DMS153 treated with DMSO at 0.1 percent for 48 hours (cell line): ENCODE results near the gene GDE1.

Experiments
- DNase-seq: peaks from one replicate; lab custom pipeline; 2025; ENCODE audit not compliant: unreplicated experiment; lab: John Stamatoyannopoulos, UW

Gene GDE1

DNA sequence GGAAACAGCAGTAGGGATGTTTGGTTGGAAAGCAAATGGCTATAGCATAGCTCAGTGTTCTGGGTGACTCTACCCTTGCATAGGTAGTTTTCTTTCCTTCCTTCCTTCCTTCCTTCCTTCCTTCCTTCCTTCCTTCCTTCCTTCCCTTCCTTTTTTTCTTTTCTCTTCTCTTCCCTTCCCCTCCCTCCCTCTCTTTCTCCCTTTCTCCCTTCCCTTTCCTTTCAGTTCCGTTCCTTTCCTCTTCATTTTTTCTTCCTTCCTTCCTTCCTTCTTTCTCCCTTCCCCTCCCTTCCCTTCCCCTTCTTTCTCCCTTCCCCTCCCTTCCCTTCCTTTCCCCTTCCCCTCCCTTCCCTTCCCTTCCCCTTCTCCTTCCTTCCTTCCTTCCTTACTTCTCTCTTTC is 31.3 kb downstream of the GDE1 start:
- no peak for DNase-seq

DNA sequence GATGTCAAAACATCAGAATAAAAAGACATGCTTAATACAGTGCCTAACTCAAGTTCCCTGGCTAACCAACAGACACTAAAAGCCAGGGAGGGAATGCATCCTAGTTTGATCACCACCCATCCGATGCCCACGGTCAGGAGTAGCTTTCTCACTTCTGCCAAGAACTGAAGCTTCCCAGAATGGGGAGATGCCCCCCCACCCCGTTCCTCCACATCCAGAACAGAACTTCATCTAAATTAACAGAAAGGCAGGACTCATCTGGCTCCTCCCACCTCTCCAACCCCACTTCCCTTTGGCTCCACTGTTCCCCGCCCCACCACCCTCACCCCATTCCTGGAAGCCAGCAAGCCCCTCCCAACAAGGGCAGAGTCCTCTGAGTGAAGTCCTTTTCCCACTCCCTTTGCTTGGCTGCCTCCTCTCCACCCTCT is 33.7 kb downstream of the GDE1 start:
- no peak for DNase-seq

DNA sequence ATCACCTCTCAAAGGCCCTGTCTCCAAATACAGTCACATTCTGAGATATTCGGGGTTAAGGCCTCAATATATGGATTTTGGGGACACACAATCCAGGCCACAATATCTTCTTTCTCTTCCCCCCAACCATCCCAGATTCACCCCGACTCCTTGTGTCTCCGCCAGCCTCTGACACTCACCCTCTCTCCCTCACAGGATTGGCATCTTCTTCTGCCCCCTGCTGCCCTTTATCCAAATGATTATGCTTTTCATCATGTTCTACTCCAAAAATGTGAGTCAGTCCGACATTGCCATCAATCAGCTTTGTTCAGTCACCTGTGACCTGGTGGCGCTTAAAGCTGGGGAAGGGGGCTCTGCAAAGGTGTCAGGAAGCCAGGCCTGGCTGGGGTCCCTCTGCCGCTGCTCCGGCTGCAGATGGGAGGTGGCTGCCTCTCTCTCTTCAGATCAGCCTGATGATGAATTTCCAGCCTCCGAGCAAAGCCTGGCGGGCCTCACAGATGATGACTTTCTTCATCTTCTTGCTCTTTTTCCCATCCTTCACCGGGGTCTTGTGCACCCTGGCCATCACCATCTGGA is 35.1 kb downstream of the GDE1 start:
- DNase-seq, result no peak

DNA sequence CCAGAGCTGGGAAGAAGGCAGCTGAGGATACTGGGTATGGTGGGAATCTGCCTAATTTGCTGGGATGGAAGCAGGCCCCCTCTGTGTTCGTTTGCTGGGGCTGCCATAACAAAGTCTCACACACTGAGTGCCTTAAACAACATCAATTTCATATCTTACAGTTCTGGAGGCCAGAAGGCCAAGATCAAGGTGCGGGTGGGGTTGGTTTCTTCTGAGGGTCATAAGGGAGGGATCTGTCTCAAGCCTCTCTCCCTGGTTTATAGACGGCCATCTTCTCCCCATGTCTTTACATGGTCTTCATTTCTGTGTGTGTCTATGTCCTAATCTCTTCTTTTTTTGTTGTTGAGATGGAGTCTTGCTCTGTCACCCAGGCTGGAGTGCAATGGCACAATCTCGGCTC is 35.8 kb downstream of the GDE1 start:
- DNase-seq, result no peak

DNA sequence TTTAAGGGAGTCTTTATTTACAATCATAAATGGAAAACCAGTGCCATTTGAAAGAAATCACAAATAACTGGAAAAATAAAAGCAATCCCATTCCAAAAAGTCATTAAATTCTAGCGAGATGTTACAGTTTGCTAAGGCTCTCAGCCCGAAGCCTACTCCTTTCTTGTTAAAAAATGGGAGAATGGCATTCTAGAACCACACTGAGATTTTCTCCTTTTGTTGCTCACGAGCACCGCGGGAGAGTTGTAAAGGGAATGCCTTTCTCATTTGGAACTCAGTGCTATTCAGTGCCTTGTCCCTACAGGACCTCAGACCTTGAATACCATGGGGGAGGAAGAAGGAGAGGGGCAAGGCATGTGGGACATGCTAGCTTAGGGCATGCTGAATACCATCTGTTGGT is 36.3 kb downstream of the GDE1 start:
- no peak for DNase-seq

DNA sequence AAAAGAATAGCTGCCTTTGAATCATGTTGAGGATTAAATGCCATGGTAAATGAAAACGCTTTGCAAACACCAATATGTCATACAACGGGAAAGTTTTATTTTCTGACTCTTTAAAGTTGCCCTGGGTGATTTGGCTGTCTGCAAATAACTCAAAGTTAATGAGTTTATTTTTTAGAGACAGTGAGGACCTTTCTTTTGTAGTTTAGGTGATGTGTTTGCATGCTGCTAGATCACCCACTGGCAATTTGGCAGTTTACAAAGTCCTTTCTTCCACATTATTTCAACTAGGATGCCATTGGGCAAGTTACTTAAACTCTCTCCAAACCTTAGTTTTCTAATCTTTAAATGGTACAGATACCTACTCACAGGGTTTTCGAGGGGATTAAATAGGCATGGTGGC is 37.8 kb downstream of the GDE1 start:
- no peak for DNase-seq

DNA sequence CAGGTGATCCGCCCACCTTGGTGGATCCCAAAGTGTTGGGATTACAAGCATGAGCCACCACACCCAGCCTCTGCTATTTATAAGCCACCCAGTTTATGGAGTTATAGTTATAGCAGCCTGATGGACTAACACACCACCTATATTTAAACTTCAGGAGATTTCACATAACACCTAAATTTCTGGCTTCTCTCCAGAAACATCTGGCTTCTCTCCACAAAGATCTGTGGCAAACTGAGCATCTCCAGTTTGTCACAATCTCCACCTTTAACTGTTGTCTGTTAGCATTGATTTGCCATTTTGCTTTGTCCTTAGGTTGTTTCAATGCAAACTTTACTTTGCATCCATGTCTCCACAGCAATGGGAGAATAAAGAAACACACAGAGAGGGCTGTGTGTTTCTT is 39.6 kb downstream of the GDE1 start:
- DNase-seq, result no peak

DNA sequence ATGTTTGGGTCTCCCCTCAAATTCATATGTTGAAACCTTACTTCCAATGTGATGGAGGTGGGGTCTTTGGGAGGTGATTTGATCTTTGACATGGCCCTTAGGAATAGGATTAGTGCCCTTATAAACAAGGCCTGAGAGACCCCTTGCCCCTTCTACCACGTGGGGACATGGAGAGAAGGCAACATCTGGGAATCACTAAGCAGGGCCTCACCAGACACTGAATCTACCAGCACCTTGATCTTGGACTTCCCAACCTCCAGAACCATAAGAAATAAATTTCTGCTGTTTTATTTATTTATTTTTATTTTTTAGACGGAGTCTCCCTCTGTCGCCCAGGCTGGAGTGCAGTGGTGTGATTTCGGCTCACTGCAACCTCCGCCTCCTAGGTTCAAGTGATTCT is 40.1 kb downstream of the GDE1 start:
- no peak for DNase-seq

DNA sequence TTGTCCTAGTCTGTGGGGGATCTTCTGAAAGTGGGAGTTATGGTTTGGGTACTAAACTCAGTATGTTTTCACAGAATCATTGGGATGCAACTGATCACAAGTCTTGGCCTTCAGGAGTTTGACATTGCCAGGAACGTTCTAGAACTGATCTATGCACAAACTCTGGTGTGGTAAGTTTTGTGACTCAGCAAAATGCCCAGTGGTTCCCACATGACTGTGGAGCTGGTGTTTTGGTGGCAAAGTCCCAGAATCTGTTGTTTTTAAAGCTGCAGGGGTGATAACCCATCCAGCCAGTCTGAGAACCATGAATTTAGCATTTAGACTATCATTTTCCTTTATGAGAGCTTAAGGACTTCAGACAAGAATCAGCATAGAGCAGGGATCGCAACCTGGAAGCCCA is 40.6 kb downstream of the GDE1 start:
- no peak for DNase-seq

DNA sequence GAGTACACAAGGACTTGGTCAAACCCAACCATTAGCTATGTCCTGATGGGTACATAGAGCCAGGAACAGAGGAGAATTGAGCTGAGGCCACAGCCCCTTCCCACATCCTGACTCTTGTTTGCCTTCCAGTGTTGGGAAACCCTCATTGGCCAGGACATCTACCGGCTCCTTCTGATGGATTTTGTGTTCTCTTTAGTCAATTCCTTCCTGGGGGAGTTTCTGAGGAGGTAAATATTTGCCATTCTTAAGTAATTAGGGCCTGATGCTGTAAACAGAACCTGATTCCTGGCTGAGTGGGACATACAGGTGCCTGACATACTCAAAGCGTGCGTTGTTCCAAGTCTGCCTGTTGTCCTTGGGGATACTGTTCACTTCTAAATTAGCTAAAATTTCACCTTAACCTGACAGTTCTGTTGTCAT is 42.6 kb downstream of the GDE1 start:
- DNase-seq, result no peak

DNA sequence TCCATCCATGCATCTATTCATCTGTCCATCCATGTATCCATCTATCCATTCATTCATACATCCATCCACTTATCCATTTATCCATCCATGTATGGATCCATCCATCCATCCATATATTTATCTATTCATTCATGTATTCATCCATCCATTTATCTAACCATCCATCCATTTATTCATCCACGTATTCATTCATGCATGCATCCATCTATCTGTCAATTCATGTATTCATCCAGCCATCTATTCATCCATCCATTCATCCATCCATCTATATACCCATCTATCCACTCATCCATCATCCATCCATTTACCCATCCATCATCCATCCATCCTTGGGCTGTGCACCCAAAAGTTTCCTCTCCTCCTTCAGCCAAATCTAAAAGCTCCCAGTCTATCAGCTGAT is 43.4 kb downstream of the GDE1 start:
- DNase-seq, result no peak

DNA sequence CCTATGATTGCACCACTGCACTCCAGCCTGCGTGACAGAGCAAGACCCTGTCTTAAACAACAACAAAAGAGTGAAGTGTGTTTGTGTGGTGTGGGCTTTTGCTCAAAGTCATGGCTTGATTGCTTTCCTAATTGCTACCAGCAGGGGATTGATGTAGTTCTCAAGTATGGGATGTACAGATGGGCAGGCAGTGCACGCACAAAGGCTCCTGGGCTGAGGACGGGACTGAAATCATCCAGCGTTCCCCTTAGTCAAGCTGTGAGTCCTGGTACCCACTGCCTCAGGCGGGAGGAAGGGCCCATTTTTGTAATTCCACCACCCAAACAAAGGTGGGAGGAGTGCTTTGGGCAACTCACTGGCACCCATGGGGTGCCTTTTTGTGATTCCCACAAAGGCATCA is 47.3 kb downstream of the GDE1 start:
- no peak for DNase-seq

DNA sequence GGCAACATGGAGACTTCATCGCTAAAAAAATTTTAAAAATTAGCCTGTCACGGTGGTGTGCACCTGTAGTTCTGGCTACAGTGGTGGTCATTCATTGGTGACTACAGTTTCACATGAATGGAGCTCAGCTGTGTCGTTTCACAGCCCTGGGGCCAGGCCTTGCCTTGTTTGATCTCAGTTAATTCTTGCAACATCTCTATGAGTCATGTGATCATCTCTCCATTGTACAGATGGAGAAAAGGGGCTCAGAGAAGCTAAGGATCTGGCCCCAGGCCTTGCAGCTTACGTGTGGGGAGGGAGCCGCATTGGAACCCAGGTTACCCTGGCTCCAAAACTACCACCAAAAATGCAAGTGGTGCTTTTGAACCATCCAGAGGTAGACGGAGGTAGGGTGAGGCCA is 49.4 kb downstream of the GDE1 start:
- no peak for DNase-seq

DNA sequence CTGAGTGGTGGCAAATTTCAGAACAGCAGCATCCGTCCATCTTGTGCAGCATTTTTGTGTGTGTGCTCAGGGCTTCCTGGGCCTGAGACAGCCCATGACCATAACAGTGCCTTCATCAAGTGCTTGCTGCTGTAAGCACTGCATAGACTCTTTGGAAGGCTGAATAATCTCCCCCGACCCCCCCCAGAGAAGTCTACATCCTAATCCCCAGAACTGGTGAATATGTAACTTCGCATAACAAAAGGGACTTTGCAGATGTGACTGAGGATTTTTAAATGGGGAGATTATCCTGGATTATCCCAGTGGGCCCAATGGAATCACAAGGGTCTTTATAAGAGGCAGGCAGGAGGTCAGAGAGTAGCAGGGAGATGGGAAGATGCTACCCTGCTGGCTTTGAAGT is 53.6 kb downstream of the GDE1 start:
- DNase-seq, result no peak

DNA sequence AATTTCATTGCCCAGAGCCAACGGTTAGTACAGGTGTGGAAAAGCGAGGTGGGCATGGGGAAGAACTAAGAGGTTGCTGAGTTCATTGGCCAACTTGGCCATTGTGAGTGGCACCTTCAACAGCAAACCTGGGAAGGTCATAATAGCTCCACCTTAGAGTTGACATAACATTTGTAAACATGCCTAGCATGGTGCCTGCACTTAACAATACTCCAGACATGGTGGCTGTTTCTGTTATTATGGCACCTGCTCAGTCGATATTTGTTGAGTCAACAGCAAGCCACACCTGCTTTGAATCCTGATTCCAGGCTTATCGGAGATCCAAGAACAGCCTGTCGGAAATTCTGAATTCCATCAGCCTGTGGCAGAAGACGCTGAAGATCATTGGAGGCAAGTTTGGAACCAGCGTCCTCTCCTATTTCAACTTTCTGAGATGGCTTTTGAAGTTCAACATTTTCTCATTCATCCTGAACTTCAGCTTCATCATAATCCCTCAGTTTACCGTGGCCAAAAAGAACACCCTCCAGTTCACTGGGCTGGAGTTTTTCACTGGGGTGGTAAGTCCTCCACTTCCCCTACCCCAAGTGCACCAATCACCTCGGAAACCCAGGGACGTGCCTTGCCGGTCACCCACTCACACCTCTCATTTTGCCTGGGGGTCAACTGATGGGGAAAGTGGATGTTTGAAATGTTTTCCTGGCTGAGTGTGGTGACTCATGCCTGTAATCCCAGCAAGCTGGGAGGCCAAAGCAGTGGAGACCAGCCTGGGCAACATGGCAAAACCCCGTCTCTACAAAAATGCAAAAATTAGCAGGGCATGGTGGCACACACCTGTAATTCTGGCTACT is 58.2 kb downstream of the GDE1 start:
- peak; percentile 69 for DNase-seq

DNA sequence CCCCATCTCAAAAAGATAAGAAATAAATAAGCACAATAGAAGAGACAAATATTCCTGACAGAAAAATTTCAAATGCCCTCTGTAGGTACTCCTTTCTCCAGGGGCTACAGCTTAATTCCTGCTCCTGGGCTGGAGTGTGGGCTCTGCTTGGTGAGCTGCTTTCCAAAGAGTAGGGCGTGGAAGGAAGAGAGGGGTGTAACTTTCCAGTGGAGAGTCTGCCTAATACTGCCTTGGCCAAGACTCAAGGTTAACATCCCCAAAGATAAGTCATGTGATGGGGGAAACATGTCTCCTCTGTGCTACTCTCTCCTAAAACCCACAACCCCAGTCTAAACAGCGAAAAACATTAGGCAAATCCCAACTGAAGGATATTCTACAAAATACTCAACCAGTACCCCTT is 61.5 kb downstream of the GDE1 start:
- DNase-seq, result no peak

DNA sequence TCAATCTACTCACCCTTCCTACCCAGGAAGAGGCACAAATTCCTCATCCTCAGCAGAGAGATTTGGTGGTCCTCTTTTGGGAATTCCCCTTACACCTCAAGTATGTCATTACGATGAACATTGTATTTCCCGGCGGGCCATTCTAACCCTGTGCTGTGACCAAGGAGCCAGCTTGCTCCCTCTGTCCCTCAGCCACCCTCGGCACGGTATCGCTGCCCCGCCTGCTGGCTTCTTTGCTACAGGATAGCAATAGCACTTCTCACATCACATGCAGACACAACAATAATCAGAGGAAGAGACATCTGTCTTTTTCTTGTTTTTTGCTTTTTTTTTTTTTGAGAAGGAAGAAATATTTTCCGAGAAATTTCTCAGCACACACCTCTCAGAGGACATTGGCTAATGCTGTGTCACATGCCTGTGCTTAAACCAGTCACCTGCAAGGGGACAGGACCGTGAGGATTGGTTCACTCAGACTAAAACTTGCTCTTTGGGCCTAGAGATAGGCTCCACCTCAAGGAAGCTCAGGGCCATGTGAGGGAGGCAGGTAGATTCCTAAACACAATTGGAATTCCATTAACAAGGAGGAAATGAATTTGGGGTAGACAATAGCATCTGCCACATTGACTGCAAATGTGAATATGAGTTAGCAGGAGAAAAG is 63.0 kb downstream of the GDE1 start:
- DNase-seq, result no peak
